ES-I3 (cell line): ENCODE results near the gene ODAPH.
"Not testable (repeated sequence)": the region's sequence is repeated elsewhere in the genome, so short reads cannot be mapped to it uniquely, and the experiment has no call there.

Source experiments
- H3K36me3 ChIP-seq: 2 replicates; pipeline ENCODE4 v1.6.1; 2013; ENCODE audit warnings: mild to moderate bottlenecking, low read length, control low read depth, moderate library complexity; ENCODE audit not compliant: insufficient read depth
- H3K4me1 ChIP-seq: 2 replicates; pipeline ENCODE4 v1.6.1; 2013; ENCODE audit warnings: mild to moderate bottlenecking, control low read depth, low read length; ENCODE audit not compliant: insufficient read depth
- H3K9ac ChIP-seq: 2 replicates; pipeline ENCODE4 v1.6.1; 2013; ENCODE audit warnings: low read depth, mild to moderate bottlenecking, low read length, moderate library complexity
- H3K9me3 ChIP-seq: 2 replicates; pipeline ENCODE4 v1.6.1; 2013; ENCODE audit warnings: mild to moderate bottlenecking, low read length, moderate library complexity; ENCODE audit not compliant: control insufficient read depth, insufficient read depth

Gene ODAPH

GRCh38 chr4:75555294-75556164 lies at the start of gene ODAPH:
Gene ODAPH (plus strand): TSS chr4:75556066. CDS start chr4:75556083, 17 bp downstream.
- H3K4me1 ChIP-seq = peaks cover 12% of the 10 kb centered on the region
- no peaks in the 10 kb centered on the region for H3K9me3 ChIP-seq
- peak within 1 kb of the TSS; percentile 16; the same call in 1 of the 2 replicates for H3K9ac ChIP-seq

GRCh38 chr4:75509592-75509991 lies 46.3 kb upstream of the ODAPH start:
- peaks cover 15% of the 10 kb centered on the region for H3K4me1 ChIP-seq
- not testable (repeated sequence) for H3K9ac ChIP-seq, H3K36me3 ChIP-seq, H3K9me3 ChIP-seq

More at GRCh38 chr4:75555294-75556164, at the start of gene ODAPH:
- no peaks in the 10 kb centered on the region for H3K36me3 ChIP-seq

GRCh38 chr4:75511841-75512240 lies 44.0 kb upstream of the ODAPH start:
- Histone ChIP-seq H3K9ac (peak overlapping the region; percentile 5; the same call in 1 of the 2 replicates), H3K9me3 (0 out of 2 replicates have a peak, but pooled peaks cover 5% of the 10 kb centered on the region), H3K4me1 (peaks cover 15% of the 10 kb centered on the region), H3K36me3 (no peaks in the 10 kb centered on the region)

GRCh38 chr4:75512386-75513211 lies 43.3 kb upstream of the ODAPH start:
- Histone ChIP-seq H3K9ac (peak overlapping the region; percentile 86), H3K4me1 (peaks cover 15% of the 10 kb centered on the region), H3K9me3 (0 out of 2 replicates have a peak, but pooled peaks cover 5% of the 10 kb centered on the region), H3K36me3 (no peaks in the 10 kb centered on the region; the same call in 1 of the 2 replicates)

- H3K36me3 ChIP-seq = no peaks in the 10 kb centered on the region; the same call in 1 of the 2 replicates
- H3K4me1 ChIP-seq = peaks cover 15% of the 10 kb centered on the region
- H3K9me3 ChIP-seq = 0 out of 2 replicates have a peak, but pooled peaks cover 5% of the 10 kb centered on the region
- peak overlapping the region; percentile 86 for H3K9ac ChIP-seq
Measured at GRCh38 chr4:75513526-75514130, 42.2 kb upstream of the ODAPH start.

- 0 out of 2 replicates have a peak, but pooled peaks cover 2% of the 10 kb centered on the region for H3K9me3 ChIP-seq
- no peaks in the 10 kb centered on the region; the same call in 1 of the 2 replicates for H3K36me3 ChIP-seq
- H3K9ac ChIP-seq = peak within 1 kb of the TSS; percentile 86
- peaks cover 15% of the 10 kb centered on the region for H3K4me1 ChIP-seq
Measured at GRCh38 chr4:75514131-75514948, 41.5 kb upstream of the ODAPH start, which contains the start of the genes RCHY1 and THAP6. Gene RCHY1 (minus strand): TSS chr4:75514403. CDS start chr4:75514286, 117 bp downstream. Gene THAP6 (plus strand): TSS chr4:75514473. CDS start chr4:75515453, 980 bp downstream.

- Histone ChIP-seq H3K36me3 (no peaks in the 10 kb centered on the region; the same call in 1 of the 2 replicates), H3K9ac (peak overlapping the region; percentile 86), H3K9me3 (no peaks in the 10 kb centered on the region), H3K4me1 (peaks cover 15% of the 10 kb centered on the region)
Measured at GRCh38 chr4:75514949-75515612, 40.8 kb upstream of the ODAPH start.

GRCh38 chr4:75516144-75516543 lies 39.7 kb upstream of the ODAPH start:
- H3K9me3 ChIP-seq = no peaks in the 10 kb centered on the region

GRCh38 chr4:75519452-75519851 lies 36.4 kb upstream of the ODAPH start:
- not testable (repeated sequence) for H3K4me1 ChIP-seq, H3K36me3 ChIP-seq, H3K9me3 ChIP-seq, H3K9ac ChIP-seq

More at GRCh38 chr4:75516144-75516543, 39.7 kb upstream of the ODAPH start:
- Histone ChIP-seq H3K36me3 (no peaks in the 10 kb centered on the region; the same call in 1 of the 2 replicates), H3K9ac (no peak overlapping the region), H3K4me1 (peaks cover 15% of the 10 kb centered on the region)

- Histone ChIP-seq H3K36me3 (peaks cover 11% of the 10 kb centered on the region; the same call in 1 of the 2 replicates), H3K4me1 (no peaks in the 10 kb centered on the region), H3K9ac (no peak overlapping the region), H3K9me3 (no peaks in the 10 kb centered on the region)
Measured at GRCh38 chr4:75525086-75525485, 30.8 kb upstream of the ODAPH start.

GRCh38 chr4:75525910-75526309 lies 30.0 kb upstream of the ODAPH start:
- no peaks in the 10 kb centered on the region for H3K4me1 ChIP-seq
- peaks cover 14% of the 10 kb centered on the region; the same call in 1 of the 2 replicates for H3K36me3 ChIP-seq
- H3K9ac ChIP-seq = no peak overlapping the region
- no peaks in the 10 kb centered on the region for H3K9me3 ChIP-seq

- Histone ChIP-seq H3K4me1 (no peaks in the 10 kb centered on the region), H3K9me3 (peaks cover 9% of the 10 kb centered on the region; the same call in 1 of the 2 replicates), H3K9ac (no peak overlapping the region), H3K36me3 (peaks cover 19% of the 10 kb centered on the region)
Measured at GRCh38 chr4:75527482-75527881, 28.4 kb upstream of the ODAPH start.
